ENCODE results near the gene PRG2.

PRG2 gene

DNA sequence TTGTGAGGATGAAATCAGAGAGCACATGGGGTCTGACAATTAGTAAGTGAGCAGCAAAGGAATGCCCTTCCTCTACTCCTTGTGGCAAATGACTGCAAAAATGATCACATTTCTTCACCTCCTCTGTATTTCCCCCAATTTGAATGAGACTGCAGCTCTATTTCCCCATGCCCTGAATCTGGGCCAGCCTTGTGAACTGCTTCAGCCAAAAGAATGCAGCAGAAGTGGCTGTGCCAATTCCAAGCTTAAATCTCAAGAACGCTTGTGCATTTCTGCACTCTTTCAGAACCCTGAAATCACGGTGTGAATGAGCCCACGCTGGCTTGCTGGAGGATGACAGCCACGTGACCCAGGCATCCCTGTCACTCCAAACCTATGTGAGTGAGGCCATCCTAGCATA lies 26.6 kb upstream of the PRG2 start:
- H3K4me1 ChIP-seq (ENCODE audit: control insufficient read depth in 1 of 2, insufficient read depth in 2 of 2, low read length in 2 of 2): peaks cover 0 to 5% of the 10 kb centered on the region in 2 donors
- H3K27ac ChIP-seq (ENCODE audit: low read length): no peak overlapping the region
- no peak overlapping the region for H3K4me3 ChIP-seq (ENCODE audit: low read depth in 1 of 2, low read length in 2 of 2)
- no peaks in the 10 kb centered on the region for H3K9me3 ChIP-seq (ENCODE audit: control insufficient read depth in 1 of 2, low read length in 2 of 2)
- no peaks in the 10 kb centered on the region for H3K27me3 ChIP-seq (ENCODE audit: low read depth, low read length)
- H3K36me3 ChIP-seq (ENCODE audit: control insufficient read depth in 1 of 2, insufficient read depth in 2 of 2, low read length in 2 of 2): peaks cover 40 to 56% of the 10 kb centered on the region in 2 donors

- H3K36me3 ChIP-seq (ENCODE audit: control insufficient read depth in 1 of 2, insufficient read depth in 2 of 2, low read length in 2 of 2): peaks cover 40 to 56% of the 10 kb centered on the region in 2 donors
These were observed 26.0 kb upstream of the PRG2 start for GRCh38 chr11:57416436-57416835.

DNA sequence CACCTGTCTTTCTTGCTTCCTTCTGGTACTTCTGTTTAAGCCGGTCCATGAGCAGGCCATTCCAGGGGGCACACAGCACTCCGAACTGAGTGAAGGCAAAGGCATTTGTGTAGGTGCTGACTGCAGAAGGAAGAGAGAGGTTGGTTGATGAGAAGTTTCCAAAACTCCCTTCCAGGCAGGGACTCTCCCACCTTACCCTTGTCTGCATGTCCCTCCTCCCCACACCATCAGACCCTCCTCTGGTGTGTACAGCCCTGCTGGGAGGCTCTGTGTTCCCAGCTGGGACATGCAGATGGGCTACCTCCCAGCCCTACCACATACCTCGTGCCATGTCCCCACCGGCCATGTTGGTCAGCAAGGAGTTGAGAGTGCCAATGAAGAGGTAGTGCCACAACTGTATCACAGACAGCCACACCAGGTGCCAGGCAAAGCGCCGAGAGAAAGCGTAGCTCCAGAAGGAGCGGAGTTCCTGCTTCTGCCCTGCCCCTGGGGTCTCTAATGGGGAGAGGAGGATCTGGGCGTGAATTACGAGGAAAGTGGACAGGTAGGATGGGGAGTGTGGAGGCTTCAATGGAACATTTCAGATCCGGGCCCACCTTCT lies 24.3 kb upstream of the PRG2 start:
- H3K9me3 ChIP-seq (ENCODE audit: control insufficient read depth in 1 of 2, low read length in 2 of 2): no peaks in the 10 kb centered on the region
- peaks cover 0 to 5% of the 10 kb centered on the region in 2 donors for H3K4me1 ChIP-seq (ENCODE audit: control insufficient read depth in 1 of 2, insufficient read depth in 2 of 2, low read length in 2 of 2)
- H3K27ac ChIP-seq (ENCODE audit: low read length): no peak overlapping the region
- H3K27me3 ChIP-seq (ENCODE audit: low read depth, low read length): no peaks in the 10 kb centered on the region
- no peak overlapping the region for H3K4me3 ChIP-seq (ENCODE audit: low read depth in 1 of 2, low read length in 2 of 2)
- H3K36me3 ChIP-seq (ENCODE audit: control insufficient read depth in 1 of 2, insufficient read depth in 2 of 2, low read length in 2 of 2): peaks cover 40 to 53% of the 10 kb centered on the region in 2 donors

More at GRCh38 chr11:57416436-57416835, 26.0 kb upstream of the PRG2 start:
- no peaks in the 10 kb centered on the region for H3K27me3 ChIP-seq (ENCODE audit: low read depth, low read length)
- H3K4me1 ChIP-seq (ENCODE audit: control insufficient read depth in 1 of 2, insufficient read depth in 2 of 2, low read length in 2 of 2): peaks cover 0 to 5% of the 10 kb centered on the region in 2 donors
- H3K27ac ChIP-seq (ENCODE audit: low read length): no peak overlapping the region
- H3K4me3 ChIP-seq (ENCODE audit: low read depth in 1 of 2, low read length in 2 of 2): no peak overlapping the region
- no peaks in the 10 kb centered on the region for H3K9me3 ChIP-seq (ENCODE audit: control insufficient read depth in 1 of 2, low read length in 2 of 2)

GRCh38 chr11:57413681-57414080 lies 23.2 kb upstream of the PRG2 start:
- peaks cover 40 to 63% of the 10 kb centered on the region in 2 donors for H3K36me3 ChIP-seq (ENCODE audit: control insufficient read depth in 1 of 2, insufficient read depth in 2 of 2, low read length in 2 of 2)
- no peak overlapping the region for H3K27ac ChIP-seq (ENCODE audit: low read length)
- peaks cover 0 to 5% of the 10 kb centered on the region in 2 donors for H3K4me1 ChIP-seq (ENCODE audit: control insufficient read depth in 1 of 2, insufficient read depth in 2 of 2, low read length in 2 of 2)
- no peaks in the 10 kb centered on the region for H3K9me3 ChIP-seq (ENCODE audit: control insufficient read depth in 1 of 2, low read length in 2 of 2)
- no peak overlapping the region for H3K4me3 ChIP-seq (ENCODE audit: low read depth in 1 of 2, low read length in 2 of 2)
- no peaks in the 10 kb centered on the region for H3K27me3 ChIP-seq (ENCODE audit: low read depth, low read length)

DNA sequence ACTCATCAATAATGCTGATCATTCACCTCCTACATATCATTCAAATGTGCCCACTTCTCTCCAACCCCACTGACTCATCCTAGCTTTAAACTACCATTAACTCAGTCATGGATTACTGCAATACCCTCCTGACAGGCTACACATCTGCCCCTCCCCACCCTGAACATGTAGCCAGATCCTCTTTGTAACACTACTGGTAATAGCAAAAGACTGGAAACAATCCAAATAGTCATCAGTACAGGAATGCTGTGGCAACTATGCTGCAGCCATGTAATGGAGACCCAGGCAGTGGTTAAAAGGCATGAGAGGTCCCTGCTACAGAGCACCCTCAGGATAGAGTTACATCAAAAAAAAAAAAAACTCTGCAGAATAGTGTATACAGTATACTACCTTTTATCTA lies 19.8 kb upstream of the PRG2 start:
- Histone ChIP-seq H3K36me3 (ENCODE audit: control insufficient read depth in 1 of 2, insufficient read depth in 2 of 2, low read length in 2 of 2) (peaks cover 31 to 36% of the 10 kb centered on the region in 2 donors), H3K9me3 (ENCODE audit: control insufficient read depth in 1 of 2, low read length in 2 of 2) (no peaks in the 10 kb centered on the region), H3K27ac (ENCODE audit: low read length) (no peak overlapping the region), H3K4me1 (ENCODE audit: control insufficient read depth in 1 of 2, insufficient read depth in 2 of 2, low read length in 2 of 2) (no peaks in the 10 kb centered on the region), H3K4me3 (ENCODE audit: low read depth in 1 of 2, low read length in 2 of 2) (no peak overlapping the region), H3K27me3 (ENCODE audit: low read depth, low read length) (no peaks in the 10 kb centered on the region)

- Histone ChIP-seq H3K9me3 (ENCODE audit: control insufficient read depth in 1 of 2, low read length in 2 of 2) (no peaks in the 10 kb centered on the region), H3K4me1 (ENCODE audit: control insufficient read depth in 1 of 2, insufficient read depth in 2 of 2, low read length in 2 of 2) (no peaks in the 10 kb centered on the region), H3K27me3 (ENCODE audit: low read depth, low read length) (no peaks in the 10 kb centered on the region), H3K27ac (ENCODE audit: low read length) (no peak overlapping the region), H3K36me3 (ENCODE audit: control insufficient read depth in 1 of 2, insufficient read depth in 2 of 2, low read length in 2 of 2) (peaks cover 23 to 28% of the 10 kb centered on the region in 2 donors), H3K4me3 (ENCODE audit: low read depth in 1 of 2, low read length in 2 of 2) (no peak overlapping the region)
These were observed 19.1 kb upstream of the PRG2 start for GRCh38 chr11:57409321-57410100.

GRCh38 chr11:57408771-57409170 lies 18.3 kb upstream of the PRG2 start:
- Histone ChIP-seq H3K36me3 (ENCODE audit: control insufficient read depth in 1 of 2, insufficient read depth in 2 of 2, low read length in 2 of 2) (peaks cover 19 to 21% of the 10 kb centered on the region in 2 donors), H3K9me3 (ENCODE audit: control insufficient read depth in 1 of 2, low read length in 2 of 2) (no peaks in the 10 kb centered on the region), H3K4me3 (ENCODE audit: low read depth in 1 of 2, low read length in 2 of 2) (no peak overlapping the region)

DNA sequence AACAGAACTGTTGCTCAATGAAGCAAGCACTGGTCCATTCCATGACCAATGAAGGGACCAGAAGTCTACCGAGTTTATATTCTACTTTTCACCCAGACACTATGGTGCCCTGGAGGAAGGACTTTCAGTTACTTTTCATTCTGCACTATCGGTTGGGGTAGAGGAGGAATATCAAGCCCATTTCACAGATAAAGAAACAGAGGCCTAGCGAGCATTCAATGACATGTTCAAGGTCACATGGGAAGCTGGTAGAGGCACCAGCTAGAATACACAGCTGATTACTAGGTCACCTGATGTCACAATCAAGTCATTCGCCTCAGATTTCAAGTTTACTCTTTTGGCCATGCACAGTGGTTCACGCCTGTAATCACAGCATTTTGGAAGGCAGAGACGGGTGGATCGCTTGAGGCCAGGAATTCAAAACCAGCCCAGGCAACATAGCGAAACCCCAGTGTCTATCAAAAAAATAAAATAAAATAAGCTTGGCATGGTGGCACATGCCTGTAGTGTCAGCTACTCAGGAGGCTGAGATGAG lies 17.6 kb upstream of the PRG2 start:
- no peak overlapping the region for H3K4me3 ChIP-seq (ENCODE audit: low read depth in 1 of 2, low read length in 2 of 2)
- H3K36me3 ChIP-seq (ENCODE audit: control insufficient read depth in 1 of 2, insufficient read depth in 2 of 2, low read length in 2 of 2): peaks cover 14 to 19% of the 10 kb centered on the region in 2 donors
- no peaks in the 10 kb centered on the region for H3K9me3 ChIP-seq (ENCODE audit: control insufficient read depth in 1 of 2, low read length in 2 of 2)
- no peaks in the 10 kb centered on the region for H3K27me3 ChIP-seq (ENCODE audit: low read depth, low read length)
- no peak overlapping the region for H3K27ac ChIP-seq (ENCODE audit: low read length)
- no peaks in the 10 kb centered on the region for H3K4me1 ChIP-seq (ENCODE audit: control insufficient read depth in 1 of 2, insufficient read depth in 2 of 2, low read length in 2 of 2)

More at GRCh38 chr11:57408771-57409170, 18.3 kb upstream of the PRG2 start:
- no peak overlapping the region for H3K27ac ChIP-seq (ENCODE audit: low read length)
- H3K27me3 ChIP-seq (ENCODE audit: low read depth, low read length): no peaks in the 10 kb centered on the region
- H3K4me1 ChIP-seq (ENCODE audit: control insufficient read depth in 1 of 2, insufficient read depth in 2 of 2, low read length in 2 of 2): no peaks in the 10 kb centered on the region

DNA sequence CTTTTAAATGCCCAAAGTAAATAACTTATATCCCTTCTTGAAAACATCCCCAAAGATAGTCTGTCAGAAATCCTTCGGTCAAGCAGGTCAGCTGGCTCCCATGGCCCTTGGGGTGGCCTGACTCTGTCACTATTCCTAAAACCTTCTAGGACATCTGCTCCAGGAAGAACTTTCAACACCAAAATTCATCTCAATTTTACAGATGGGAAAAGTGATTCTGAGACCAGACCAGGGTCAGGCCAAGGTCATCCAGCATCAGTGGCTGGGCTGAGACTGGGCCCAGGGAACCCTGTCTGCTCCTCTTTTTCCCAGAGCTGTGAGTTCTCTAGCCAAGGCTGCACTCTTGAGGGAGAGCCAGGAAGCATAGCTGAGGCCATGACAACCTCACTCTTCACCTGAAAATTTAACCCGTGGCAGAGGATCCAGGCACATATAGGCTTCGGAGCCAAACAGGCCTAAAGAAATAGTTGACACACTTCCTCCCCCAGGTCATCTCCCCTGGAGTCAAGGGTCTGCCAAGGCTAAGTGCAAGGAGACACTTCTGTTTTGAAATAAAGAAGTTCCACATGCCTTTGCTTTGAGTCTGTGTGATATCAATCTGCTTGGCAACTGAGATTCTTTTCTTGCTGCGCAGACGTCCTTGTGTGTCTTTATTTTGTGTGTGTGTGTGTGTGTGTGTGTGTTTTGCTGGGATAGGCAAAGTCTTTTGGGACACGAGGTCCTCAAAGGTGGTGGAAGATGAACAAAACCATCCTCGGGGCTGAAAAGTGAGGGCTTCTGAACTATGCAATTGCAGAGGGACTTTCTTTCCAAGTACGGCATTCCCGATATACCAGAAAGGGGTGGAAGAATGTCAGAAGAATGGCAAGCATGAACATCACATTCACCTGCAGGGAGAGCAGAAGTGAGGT lies 16.8 kb upstream of the PRG2 start:
- no peaks in the 10 kb centered on the region for H3K27me3 ChIP-seq (ENCODE audit: low read depth, low read length)
- no peaks in the 10 kb centered on the region for H3K4me1 ChIP-seq (ENCODE audit: control insufficient read depth in 1 of 2, insufficient read depth in 2 of 2, low read length in 2 of 2)
- no peaks in the 10 kb centered on the region for H3K9me3 ChIP-seq (ENCODE audit: control insufficient read depth in 1 of 2, low read length in 2 of 2)
- no peak overlapping the region for H3K4me3 ChIP-seq (ENCODE audit: low read depth in 1 of 2, low read length in 2 of 2)
- no peak overlapping the region for H3K27ac ChIP-seq (ENCODE audit: low read length)
- H3K36me3 ChIP-seq (ENCODE audit: control insufficient read depth in 1 of 2, insufficient read depth in 2 of 2, low read length in 2 of 2): peaks cover 14 to 19% of the 10 kb centered on the region in 2 donors

DNA sequence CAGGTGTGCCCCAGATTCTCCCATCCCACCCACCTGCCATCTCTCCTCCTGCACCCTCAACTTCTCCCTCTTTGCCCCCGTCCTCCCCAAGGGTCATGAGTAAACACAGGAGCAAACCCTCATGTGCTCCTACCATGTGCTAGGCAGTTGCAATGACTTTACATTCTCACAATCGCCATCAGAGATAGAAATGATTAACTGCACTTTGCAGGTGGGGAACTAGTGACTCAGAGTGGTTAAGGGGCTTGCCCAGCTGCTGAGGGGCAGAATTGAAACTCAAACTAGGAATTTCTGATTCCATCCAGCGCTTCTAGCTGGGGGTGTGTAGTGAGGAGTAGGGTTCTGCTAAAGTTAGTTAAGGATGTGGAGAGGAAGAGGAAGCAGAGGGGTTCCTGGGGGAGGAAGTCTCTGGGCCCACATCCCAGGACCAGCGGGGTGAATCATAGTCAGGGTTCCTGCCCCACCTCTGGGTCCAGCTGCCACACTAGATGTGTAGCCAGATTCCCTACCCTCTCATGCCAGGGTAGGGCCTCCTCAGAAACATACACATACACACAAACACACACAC lies 16.0 kb upstream of the PRG2 start:
- H3K27ac ChIP-seq (ENCODE audit: low read length): no peak overlapping the region
- H3K4me1 ChIP-seq (ENCODE audit: control insufficient read depth in 1 of 2, insufficient read depth in 2 of 2, low read length in 2 of 2): no peaks in the 10 kb centered on the region
- no peaks in the 10 kb centered on the region for H3K9me3 ChIP-seq (ENCODE audit: control insufficient read depth in 1 of 2, low read length in 2 of 2)
- no peak overlapping the region for H3K4me3 ChIP-seq (ENCODE audit: low read depth in 1 of 2, low read length in 2 of 2)
- peaks cover 14 to 19% of the 10 kb centered on the region in 2 donors for H3K36me3 ChIP-seq (ENCODE audit: control insufficient read depth in 1 of 2, insufficient read depth in 2 of 2, low read length in 2 of 2)
- H3K27me3 ChIP-seq (ENCODE audit: low read depth, low read length): no peaks in the 10 kb centered on the region
